CD4-positive, alpha-beta T cell treated with Interleukin-10 for 1 hour (primary cell): ENCODE results near the gene IBSP.
A peak's percentile ranks its signal among the peaks of the same experiment; 100 is the strongest.

Source experiments
- DNase-seq: peaks from one replicate; pipeline ENCODE4 v3.0.0-alpha.2; 2020

The IBSP gene

GRCh38 chr4:87838890-87839591, 39.7 kb downstream of the IBSP start:
- no peak for DNase-seq

GRCh38 chr4:87839592-87839946, 40.2 kb downstream of the IBSP start:
- no peak for DNase-seq

- no peak for DNase-seq
Observed at GRCh38 chr4:87840149-87840548, 40.8 kb downstream of the IBSP start.

GRCh38 chr4:87843936-87844335, 44.6 kb downstream of the IBSP start:
- no peak for DNase-seq

- no peak for DNase-seq
Observed at GRCh38 chr4:87844452-87844851, 45.1 kb downstream of the IBSP start.

- DNase-seq = no peak
Observed at GRCh38 chr4:87846226-87846625, 46.9 kb downstream of the IBSP start.

GRCh38 chr4:87848622-87849351, 49.4 kb downstream of the IBSP start:
- DNase-seq = peak; percentile 28

- DNase-seq = no peak
Observed at GRCh38 chr4:87849612-87850011, 50.3 kb downstream of the IBSP start.

GRCh38 chr4:87851332-87851731, 52.0 kb downstream of the IBSP start:
- no peak for DNase-seq

- no peak for DNase-seq
Observed at GRCh38 chr4:87851953-87852352, 52.6 kb downstream of the IBSP start.

GRCh38 chr4:87853108-87853507, 53.8 kb downstream of the IBSP start:
- DNase-seq = no peak

GRCh38 chr4:87853891-87854290, 54.5 kb downstream of the IBSP start:
- DNase-seq = no peak

GRCh38 chr4:87855559-87855958, 56.2 kb downstream of the IBSP start:
- no peak for DNase-seq

- DNase-seq = no peak
Observed at GRCh38 chr4:87856816-87857215, 57.5 kb downstream of the IBSP start.

GRCh38 chr4:87857789-87858188, 58.4 kb downstream of the IBSP start:
- DNase-seq = no peak
